Measurements from ENCODE around the gene GIMAP2.

DNA sequence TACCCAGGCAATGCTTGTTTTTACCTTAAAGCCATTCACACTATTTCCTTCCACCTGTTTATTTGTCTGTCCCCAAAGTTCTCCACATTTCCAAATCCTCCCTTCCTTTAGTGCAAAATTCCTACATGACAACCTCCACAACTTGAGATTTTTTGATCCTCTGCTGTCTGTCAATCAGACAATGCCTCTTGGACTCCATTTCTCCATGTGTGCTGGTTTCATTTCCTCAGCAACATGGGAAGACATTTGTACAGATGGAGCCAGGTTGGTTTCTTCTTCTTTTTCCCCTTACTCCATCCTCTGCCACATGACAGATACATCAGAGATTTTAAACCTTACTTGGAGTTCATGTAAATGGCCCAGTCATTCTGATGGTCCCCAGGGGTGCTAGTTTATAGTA is 19.1 kb upstream of the GIMAP2 start:
- TF ChIP-seq YY1 (IDR thresholded peaks at IDR 0.05; ENCODE audit: insufficient read depth, insufficient read length) (no peak), SUZ12 (IDR thresholded peaks at IDR 0.05; ENCODE audit: extremely low read depth, insufficient read depth, insufficient read length) (no peak)

Measured in NT2/D1 (cell line).